WERI-Rb-1 (cell line): ENCODE results near the gene ZNF385D.

ENCODE experiments used
- DNase-seq: peaks from one replicate; pipeline ENCODE4 v3.0.0-alpha.2; 2020
- H3K27ac ChIP-seq: fragments of 250-450 bp; sonication (Bioruptor Pico); 2 replicates; pipeline ENCODE4 v1.5.1; 2020; ENCODE audit warnings: mild to moderate bottlenecking, moderate library complexity
- H3K27me3 ChIP-seq: fragments of 250-450 bp; sonication (Bioruptor Pico); 2 replicates; pipeline ENCODE4 v1.5.1; 2021; ENCODE audit warnings: mild to moderate bottlenecking, low read depth, moderate library complexity; ENCODE audit not compliant: insufficient read depth, severe bottlenecking
- H3K36me3 ChIP-seq: fragments of 250-450 bp; sonication (Bioruptor Pico); 2 replicates; pipeline ENCODE4 v1.5.1; 2020; ENCODE audit warnings: mild to moderate bottlenecking, moderate library complexity
- H3K4me3 ChIP-seq: 2 replicates; pipeline ENCODE4 v1.5.1; 2011; ENCODE audit warnings: low read depth, mild to moderate bottlenecking, control low read depth, low read length
- H3K9me3 ChIP-seq: fragments of 250-450 bp; sonication (Bioruptor Pico); 2 replicates; pipeline ENCODE4 v1.5.1; 2021; ENCODE audit warnings: mild to moderate bottlenecking, moderate library complexity; ENCODE audit not compliant: severe bottlenecking
- TF ChIP-seq, protein P1 (sequence below): IDR thresholded peaks from 2 replicates; pipeline ENCODE4 v1.5.1; 2011; ENCODE audit warnings: low read depth, mild to moderate bottlenecking, control low read depth, inconsistent platforms, low read length

The ZNF385D gene

DNA sequence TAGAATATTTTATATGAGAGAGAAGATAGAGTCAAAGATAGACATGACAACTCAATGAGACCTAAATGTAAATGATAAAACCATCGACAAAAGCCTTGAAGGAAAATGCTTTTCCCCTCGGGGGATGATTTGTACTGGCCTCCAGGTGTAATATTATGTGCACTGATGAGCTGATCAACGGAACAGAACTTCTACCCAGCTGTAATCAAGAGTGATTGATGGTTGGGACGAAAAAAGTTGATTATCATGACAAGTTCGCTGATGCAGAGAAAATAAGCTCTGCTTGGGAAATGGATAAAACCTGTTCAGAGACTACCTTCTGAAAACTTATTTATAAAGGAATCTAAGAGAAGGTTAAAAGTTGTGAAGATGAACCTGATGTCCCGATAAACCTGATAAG lies 210.7 kb downstream of the ZNF385D start:
- H3K4me3 ChIP-seq, result no peak overlapping the region
- no peaks in the 10 kb centered on the region for H3K27me3 ChIP-seq
- H3K27ac ChIP-seq, result no peak overlapping the region
- no peak for DNase-seq
- TF ChIP-seq, protein P1, sequence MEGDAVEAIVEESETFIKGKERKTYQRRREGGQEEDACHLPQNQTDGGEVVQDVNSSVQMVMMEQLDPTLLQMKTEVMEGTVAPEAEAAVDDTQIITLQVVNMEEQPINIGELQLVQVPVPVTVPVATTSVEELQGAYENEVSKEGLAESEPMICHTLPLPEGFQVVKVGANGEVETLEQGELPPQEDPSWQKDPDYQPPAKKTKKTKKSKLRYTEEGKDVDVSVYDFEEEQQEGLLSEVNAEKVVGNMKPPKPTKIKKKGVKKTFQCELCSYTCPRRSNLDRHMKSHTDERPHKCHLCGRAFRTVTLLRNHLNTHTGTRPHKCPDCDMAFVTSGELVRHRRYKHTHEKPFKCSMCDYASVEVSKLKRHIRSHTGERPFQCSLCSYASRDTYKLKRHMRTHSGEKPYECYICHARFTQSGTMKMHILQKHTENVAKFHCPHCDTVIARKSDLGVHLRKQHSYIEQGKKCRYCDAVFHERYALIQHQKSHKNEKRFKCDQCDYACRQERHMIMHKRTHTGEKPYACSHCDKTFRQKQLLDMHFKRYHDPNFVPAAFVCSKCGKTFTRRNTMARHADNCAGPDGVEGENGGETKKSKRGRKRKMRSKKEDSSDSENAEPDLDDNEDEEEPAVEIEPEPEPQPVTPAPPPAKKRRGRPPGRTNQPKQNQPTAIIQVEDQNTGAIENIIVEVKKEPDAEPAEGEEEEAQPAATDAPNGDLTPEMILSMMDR, result no peak
- H3K36me3 ChIP-seq, result no peaks in the 10 kb centered on the region
- no peaks in the 10 kb centered on the region for H3K9me3 ChIP-seq

DNA sequence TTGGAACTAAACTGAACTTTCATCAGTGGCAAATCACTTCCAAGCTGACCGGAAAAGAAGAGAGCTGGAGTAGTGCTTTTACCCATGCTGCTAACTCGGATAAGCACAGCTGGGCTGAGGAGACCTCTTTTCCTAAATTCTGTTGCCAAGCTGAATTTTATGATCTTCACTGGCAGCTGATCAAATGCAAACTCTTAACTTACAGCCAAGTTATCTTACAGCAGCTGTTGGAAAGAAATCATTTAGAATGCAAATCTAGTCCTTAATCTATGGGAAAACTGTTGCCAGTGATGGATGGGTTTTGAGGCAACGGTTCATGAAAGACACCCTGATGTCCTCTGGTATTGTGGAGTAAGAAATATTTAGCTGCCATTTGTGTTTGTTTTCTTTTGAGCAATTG lies 216.5 kb downstream of the ZNF385D start:
- TF ChIP-seq, protein P1, result no peak

DNA sequence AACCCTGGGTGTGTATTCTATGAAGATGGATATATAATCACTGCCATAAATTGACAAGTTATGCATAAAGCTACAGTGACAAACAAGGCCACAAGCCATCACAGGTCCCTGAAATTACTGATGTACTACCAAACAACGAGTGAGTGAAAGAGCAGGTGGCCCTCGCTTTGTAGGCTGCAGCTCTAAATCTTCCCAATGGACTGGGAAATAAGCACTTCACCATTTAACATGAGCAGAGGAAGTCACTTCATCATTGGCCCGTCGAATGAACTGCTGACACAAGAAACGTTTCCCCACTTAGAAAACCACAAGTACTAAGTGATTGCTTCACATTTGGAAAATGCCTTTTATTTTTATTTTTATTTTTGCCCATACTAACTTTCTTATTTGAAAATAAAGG lies 218.0 kb downstream of the ZNF385D start:
- no peaks in the 10 kb centered on the region for H3K36me3 ChIP-seq
- H3K9me3 ChIP-seq, result no peaks in the 10 kb centered on the region
- DNase-seq, result no peak
- H3K27ac ChIP-seq, result no peak overlapping the region
- no peak overlapping the region for H3K4me3 ChIP-seq
- TF ChIP-seq, protein P1, result no peak
- no peaks in the 10 kb centered on the region for H3K27me3 ChIP-seq

More for the DNA sequence above, 216.5 kb downstream of the ZNF385D start:
- Histone ChIP-seq H3K36me3 (no peaks in the 10 kb centered on the region), H3K27me3 (no peaks in the 10 kb centered on the region), H3K27ac (no peak overlapping the region), H3K9me3 (no peaks in the 10 kb centered on the region), H3K4me3 (no peak overlapping the region)
- no peak for DNase-seq

DNA sequence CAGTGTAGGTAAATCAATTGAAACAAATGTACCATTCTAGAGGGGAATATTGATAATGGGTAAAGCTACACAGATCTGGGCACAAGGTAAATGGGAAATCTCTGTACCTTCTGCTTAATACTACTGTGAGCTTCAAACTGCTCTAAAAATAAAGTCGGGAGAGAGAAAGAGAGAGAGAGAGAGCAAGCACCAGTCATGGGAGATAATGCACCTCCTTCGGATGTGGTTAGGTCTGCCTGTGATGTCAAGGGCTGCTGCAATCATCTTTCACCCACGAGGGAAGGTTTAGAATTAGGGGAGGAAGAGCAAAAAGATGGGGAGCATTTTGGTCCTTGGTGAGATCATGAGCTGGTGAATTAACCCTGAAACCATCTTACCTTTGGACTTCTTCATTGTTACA lies 219.1 kb downstream of the ZNF385D start:
- Histone ChIP-seq H3K36me3 (no peaks in the 10 kb centered on the region), H3K27ac (no peak overlapping the region), H3K4me3 (no peak overlapping the region), H3K27me3 (no peaks in the 10 kb centered on the region), H3K9me3 (no peaks in the 10 kb centered on the region)
- DNase-seq, result no peak
- TF ChIP-seq, protein P1, result no peak

DNA sequence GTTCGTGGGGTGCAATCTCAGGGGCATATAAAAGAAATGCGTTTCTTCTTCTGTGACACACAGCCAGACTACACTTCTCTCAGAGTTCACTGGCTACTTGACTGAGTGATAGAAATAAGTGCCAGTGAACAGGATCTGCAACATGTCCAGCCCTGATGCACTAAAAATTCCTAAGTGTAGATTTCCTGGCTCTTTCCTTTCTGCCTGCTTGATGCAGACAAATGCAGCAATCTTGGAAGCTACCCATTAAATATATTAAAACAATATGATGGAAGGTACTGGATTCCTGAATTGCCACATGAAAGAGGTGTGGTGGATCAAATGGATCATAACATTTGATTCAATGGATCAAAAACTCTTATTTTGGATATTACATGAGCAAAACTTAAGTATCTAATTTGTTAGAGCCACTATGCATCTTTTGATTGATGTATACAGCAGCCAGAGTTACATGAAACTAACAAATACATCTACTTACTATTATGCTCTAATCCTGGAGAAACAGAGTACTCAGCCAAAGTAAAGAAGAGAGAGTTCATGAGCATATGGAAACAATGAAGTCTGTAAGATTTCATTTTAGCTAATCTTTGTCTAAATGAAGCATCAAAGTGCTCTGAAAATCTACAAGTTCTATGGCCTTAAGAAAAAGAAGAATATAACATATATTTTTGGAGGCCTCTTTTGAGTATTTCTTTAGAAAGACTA lies 222.6 kb downstream of the ZNF385D start:
- Histone ChIP-seq H3K4me3 (no peak overlapping the region), H3K36me3 (no peaks in the 10 kb centered on the region), H3K27ac (no peak overlapping the region), H3K27me3 (no peaks in the 10 kb centered on the region), H3K9me3 (no peaks in the 10 kb centered on the region)
- TF ChIP-seq, protein P1, result no peak
- no peak for DNase-seq

DNA sequence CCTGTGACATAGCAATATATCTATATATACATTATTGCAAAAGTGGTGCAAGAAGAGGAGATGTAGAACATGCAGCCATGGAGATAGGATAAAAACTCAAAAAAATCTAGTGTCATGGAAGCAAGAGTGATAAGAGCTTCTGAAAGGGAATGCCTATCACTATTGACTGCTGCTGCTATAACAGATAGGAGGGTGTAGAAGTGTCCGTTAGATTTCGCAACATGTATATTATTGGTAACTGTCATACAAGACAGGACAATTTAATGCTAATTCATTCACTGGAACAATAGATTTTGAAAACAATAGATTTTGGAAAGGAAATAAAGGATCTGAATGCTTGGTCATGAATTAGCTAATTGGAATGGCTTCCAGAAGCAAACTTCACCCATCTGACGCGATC lies 224.5 kb downstream of the ZNF385D start:
- TF ChIP-seq, protein P1, result no peak
- H3K36me3 ChIP-seq, result no peaks in the 10 kb centered on the region
- H3K27me3 ChIP-seq, result no peaks in the 10 kb centered on the region
- H3K27ac ChIP-seq, result no peak overlapping the region
- H3K4me3 ChIP-seq, result no peak overlapping the region
- no peaks in the 10 kb centered on the region for H3K9me3 ChIP-seq
- no peak for DNase-seq
